K562 (cell line): ENCODE results near the gene RNF181. TPM values are rescaled to one million over a fixed set of nuclear protein-coding genes. Genes with fewer than 3 reads are reported as not detected.

Source experiments
- ATAC-seq: fragments of 200-7000 bp; cut with Tn5 transposase; 3 replicates; pipeline ENCODE4 v1.9.1; 2020; ENCODE audit warnings: moderate library complexity
- BruUV-seq: library from RNA; stranded (reverse); fragments of 400-500 nt; replicated peaks from 2 replicates; lab custom pipeline; 2021; lab: Mats Ljungman, UMichigan
- CTCF ChIA-PET: fragments of 300-600 bp; formaldehyde crosslinking; extraction: SDS; loops from one replicate; lab custom pipeline; 2021; ENCODE audit warnings: low intra/inter-chr PET ratio; lab: Yijun Ruan, JAX
- POLR2A ChIA-PET: fragments of 300-600, 350-650 bp; sonication (Branson Sonifier 250); formaldehyde crosslinking; extraction: SDS; loops from one replicate; lab custom pipeline; 2021; ENCODE audit warnings: antibody characterized with exemption, inconsistent platforms; lab: Yijun Ruan, JAX
- DNase-seq, 4 experiments: peaks; one replicate each; pipeline versions ENCODE4 v3.0.0 to v3.0.0-alpha.2; 2011 to 2018; ENCODE audit warnings: low spot score in 3 of 4, mixed read lengths in 3 of 4; ENCODE audit errors: extremely low read depth in 1 of 4
- FAIRE-seq: peaks from 2 replicates; lab custom pipeline; 2011; peaks lifted over from hg19 to GRCh38; lab: Jason Lieb, UNC
- H2AFZ ChIP-seq: 2 replicates; pipeline ENCODE4 v1.6.0; 2011; ENCODE audit warnings: low read depth, low read length, control low read depth, inconsistent platforms
- H3K27ac ChIP-seq: fragments of 200-600 bp; 3 replicates; pipeline ENCODE4 v1.8.0; 2011; ENCODE audit warnings: low read depth, mild to moderate bottlenecking, control low read depth, inconsistent platforms, low read length, moderate library complexity, mixed read lengths; ENCODE audit errors: extremely low read depth
- H3K27me3 ChIP-seq, 2 experiments: fragments of 300-600 bp in 1 of 2; 2 replicates in 1 of 2; 3 replicates in 1 of 2; pipeline versions ENCODE4 v1.6.0 to v1.8.0; 2011; ENCODE audit warnings: inconsistent platforms in 2 of 2, low read length in 2 of 2, mild to moderate bottlenecking in 1 of 2, mixed read lengths in 1 of 2, moderate library complexity in 1 of 2; ENCODE audit not compliant: control insufficient read depth in 2 of 2, insufficient read depth in 2 of 2
- H3K36me3 ChIP-seq: fragments of 300-600 bp; 3 replicates; pipeline ENCODE4 v1.8.0; 2011; ENCODE audit warnings: mild to moderate bottlenecking, low read length, inconsistent platforms; ENCODE audit not compliant: control insufficient read depth, insufficient read depth
- H3K4me1 ChIP-seq, 2 experiments: fragments of 200-600 bp in 1 of 2; replicated peaks in 1 of 2; 2 replicates in 1 of 2; 3 replicates in 1 of 2; pipeline versions ENCODE4 v1.5.1 to v1.8.0; 2011; ENCODE audit warnings: inconsistent platforms in 2 of 2, low read length in 2 of 2, mild to moderate bottlenecking in 1 of 2, mixed read lengths in 1 of 2, moderate library complexity in 1 of 2; ENCODE audit not compliant: control insufficient read depth in 2 of 2, insufficient read depth in 2 of 2
- H3K4me2 ChIP-seq: 2 replicates; pipeline ENCODE4 v1.6.1; 2011; ENCODE audit warnings: low read length, control low read depth, inconsistent platforms, mixed read lengths; ENCODE audit not compliant: insufficient read depth
- H3K4me3 ChIP-seq: fragments of 200-600 bp; sonication (generic), shearing (Covaris generic); 2 replicates; pipeline ENCODE4 v1.5.1; 2016; ENCODE audit warnings: control low read depth, inconsistent platforms
- H3K79me2 ChIP-seq: fragments of 200-600 bp; 3 replicates; pipeline ENCODE4 v1.8.0; 2011; ENCODE audit warnings: low read length, inconsistent platforms; ENCODE audit not compliant: control insufficient read depth, insufficient read depth
- H3K9ac ChIP-seq, 2 experiments: 2 replicates each; pipeline versions ENCODE4 v1.6.0 to v1.6.1; 2011; ENCODE audit warnings: low read depth in 2 of 2, low read length in 2 of 2, control low read depth in 1 of 2, inconsistent platforms in 1 of 2, mild to moderate bottlenecking in 1 of 2, mixed read lengths in 1 of 2; ENCODE audit not compliant: insufficient read depth in 1 of 2
- H3K9me1 ChIP-seq: one replicate; pipeline ENCODE4 v1.6.0; 2011; ENCODE audit warnings: inconsistent platforms, mild to moderate bottlenecking, low read length, moderate library complexity; ENCODE audit not compliant: control insufficient read depth, insufficient read depth
- H3K9me3 ChIP-seq: replicated peaks from 2 replicates; pipeline ENCODE4 v1.5.1; 2011; ENCODE audit warnings: low read depth, low read length, inconsistent platforms; ENCODE audit not compliant: control insufficient read depth, insufficient read depth
- H4K20me1 ChIP-seq: replicated peaks from 2 replicates; pipeline ENCODE4 v1.6.1; 2011; ENCODE audit warnings: low read length, inconsistent platforms, mixed read lengths; ENCODE audit not compliant: control insufficient read depth, insufficient read depth
- COPS2 ChIP-seq: fragments of 450-650 bp; conservative IDR thresholded peaks from 2 replicates; pipeline ENCODE4 v1.6.1; 2016; ENCODE audit warnings: mild to moderate bottlenecking, moderate library complexity
- ELF1 ChIP-seq: fragments of 200-800 bp; sonication (Bioruptor generic); IDR thresholded peaks from 2 replicates; pipeline ENCODE4 v1.6.1; 2016; ENCODE audit warnings: missing genetic modification characterization, missing compliant biosample characterization
- MCM3 ChIP-seq: fragments of 450-650 bp; IDR thresholded peaks from 2 replicates; pipeline ENCODE4 v1.6.1; 2016
- MEF2D ChIP-seq: conservative IDR thresholded peaks from 2 replicates; pipeline ENCODE4 v1.6.1; 2016; ENCODE audit warnings: low read depth, missing genetic modification characterization, missing compliant biosample characterization
- MTA1 ChIP-seq: fragments of 450-650 bp; IDR thresholded peaks from 2 replicates; pipeline ENCODE4 v1.6.1; 2017; ENCODE audit warnings: borderline replicate concordance
- TCF7 ChIP-seq: sonication (generic); IDR thresholded peaks from 2 replicates; pipeline ENCODE4 v1.6.1; 2016; ENCODE audit warnings: antibody characterized with exemption, borderline replicate concordance
- TEAD4 ChIP-seq, 2 experiments: sonication (generic) in 1 of 2; formaldehyde crosslinking in 1 of 2; IDR thresholded peaks; 2 replicates each; pipeline versions ENCODE4 v1.6.1 to v1.8.0; 2012 to 2022; ENCODE audit warnings: borderline replicate concordance in 1 of 2, inconsistent platforms in 1 of 2, low read length in 1 of 2, mild to moderate bottlenecking in 1 of 2, missing genetic modification reagents in 1 of 2
- ZNF224 ChIP-seq: sonication (generic); formaldehyde crosslinking; IDR thresholded peaks from 2 replicates; pipeline ENCODE4 v1.8.0; 2022; ENCODE audit warnings: mild to moderate bottlenecking, missing genetic modification reagents
- ZNF76 ChIP-seq: fragments of 250-450 bp; sonication (Bioruptor Pico); IDR thresholded peaks from 2 replicates; pipeline ENCODE4 v1.4.0; 2020; ENCODE audit warnings: mild to moderate bottlenecking, moderate library complexity, borderline replicate concordance
- WGBS: fragments of 100-300 bp; shearing (Covaris generic); methylation state at CpG from one replicate; pipeline ENCODE4 v1.1.6; 2016; ENCODE audit warnings: low coverage, mixed read lengths; ENCODE audit not compliant: insufficient coverage; ENCODE audit errors: missing lambda C conversion rate; 5-methylcytosine and 5-hydroxymethylcytosine counted together
- in situ Hi-C: fragments of 300-500 bp; cut with MboI; formaldehyde crosslinking; loops from 4 replicates; pipeline ENCODE4 v1.15.0; 2018; ENCODE audit warnings: inconsistent platforms, mixed read lengths
- intact Hi-C: fragments of 100-400 bp; cut with micrococcal nuclease; formaldehyde crosslinking; loops from 2 replicates; pipeline ENCODE4 v1.14.2; 2022
- polyA plus RNA-seq, 8 experiments: library from polyadenylated mRNA; depleted of rRNA in 4 of 8; stranded (reverse) in 5 of 8; unstranded in 3 of 8; fragments of >200 nt; fragmentation: Nextera tagmentation in 2 of 8; fragmentation: Illumina TruSeq in 1 of 8; extraction: Ambion mirVana in 2 of 8; extraction: Trizol in 1 of 8; gene quantifications; 2 replicates each; pipeline versions ENCODE4 v1.2.1 to v1.2.3, GENCODE V29; 2011 to 2014; ENCODE audit warnings: inconsistent platforms in 1 of 8, missing spikeins in 1 of 8
- total RNA-seq, 7 experiments: library from RNA; depleted of rRNA in 6 of 7; stranded (reverse); fragments of >200 nt in 6 of 7; fragmentation: Illumina TruSeq in 2 of 7; extraction: Trizol in 2 of 7; gene quantifications; 2 replicates each; pipeline versions ENCODE4 v1.2.1 to v1.2.3, GENCODE V29; 2011 to 2021; ENCODE audit warnings: low replicate concordance in 1 of 7
- TF ChIP-seq, protein P1 (sequence below): fragments of 450-650 bp; formaldehyde crosslinking; IDR thresholded peaks from 2 replicates; pipeline ENCODE4 v1.4.0; 2020; ENCODE audit warnings: mild to moderate bottlenecking, mixed read lengths
- TF ChIP-seq, protein P2 (sequence below): fragments of 250-450 bp; sonication (Bioruptor Pico); IDR thresholded peaks from 2 replicates; pipeline ENCODE4 v1.6.1; 2021; ENCODE audit warnings: mild to moderate bottlenecking
- TF ChIP-seq, protein P3 (sequence below), 3 experiments: fragments of 200-800 bp in 1 of 3; sonication (Bioruptor generic) in 1 of 3; sonication (generic) in 1 of 3; formaldehyde crosslinking in 1 of 3; IDR thresholded peaks; 2 replicates each; pipeline versions ENCODE4 v1.6.1 to v1.8.0; 2016 to 2022; ENCODE audit warnings: mild to moderate bottlenecking in 2 of 3, missing compliant biosample characterization in 2 of 3, missing genetic modification characterization in 2 of 3, missing genetic modification reagents in 1 of 3
- TF ChIP-seq, protein P4 (sequence below): fragments of 200-800 bp; sonication (Bioruptor generic); IDR thresholded peaks from 2 replicates; pipeline ENCODE4 v1.6.1; 2016; ENCODE audit warnings: missing genetic modification characterization, missing compliant biosample characterization

Gene RNF181
- total and polyA plus RNA-seq, 9 of the 15 experiments (the other 6 are each of a cell fraction or from before 2014, with no cell fraction given), result 139 to 492 (median 253) TPM

DNA sequence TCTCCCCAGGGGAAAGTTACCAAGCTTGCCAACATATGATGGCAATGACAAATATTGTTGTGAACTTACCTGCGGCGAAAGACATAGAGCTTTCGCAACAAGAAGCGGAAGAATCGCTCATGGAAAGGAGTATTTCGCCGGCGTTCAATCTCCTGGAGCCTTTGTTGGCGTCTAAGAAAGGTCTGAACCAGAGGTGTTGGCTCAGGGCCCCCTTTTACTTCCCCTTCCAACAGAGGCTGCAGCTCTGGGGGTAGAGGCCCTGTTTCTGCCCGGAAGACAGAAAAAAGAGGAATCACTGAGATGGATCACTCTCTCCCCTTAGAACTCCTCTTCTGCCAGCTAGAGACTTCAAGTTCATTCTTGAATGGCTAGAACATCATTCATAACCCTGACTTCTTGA lies 45.1 kb upstream of the RNF181 start:
- Histone ChIP-seq H3K4me3 (no peak overlapping the region), H3K27ac (no peak overlapping the region), H3K27me3 (no peaks in the 10 kb centered on the region), H3K36me3 (peaks cover 69% of the 10 kb centered on the region), H3K79me2 (no peaks in the 10 kb centered on the region), H3K9me1 (no peaks in the 10 kb centered on the region), H3K4me2 (no peak overlapping the region), H3K4me1 (no peaks in the 10 kb centered on the region; a peak in 1 of 5 replicates), H4K20me1 (peaks cover 6% of the 10 kb centered on the region), H3K9ac (no peak overlapping the region), H3K9me3 (no peaks in the 10 kb centered on the region), H2AFZ (no peak overlapping the region)
- no TSS peak for BruUV-seq
- POLR2A ChIA-PET, result interaction anchor here (0.8 to 24.3 kb wide), 10 partner anchors 5 to 196 kb away, joined by 3 to 1576 read pairs (median 7); partner anchors contain the start of genes C2orf68, CAPG, ELMOD3 and GGCX
- no peak for FAIRE-seq
- intact Hi-C loops, result loop anchor here (5.0 kb wide), 1 partner anchor 223 kb away; the partner anchor contains the start of gene TGOLN2
- no peak for DNase-seq
- CTCF ChIA-PET, result interaction anchor here (2.7 to 4.5 kb wide), 2 partner anchors 129 to 159 kb away, joined by 32 to 63 read pairs; no protein-coding TSS in a partner anchor
- in situ Hi-C loops, result no loop called here
- no peak for ATAC-seq
- WGBS, result 96% methylated on average over 10 of the region's 10 CpGs
- TF ChIP-seq COPS2 (no peak), MEF2D (tag) (no peak), ZNF76 (CRISPR knock-in tag) (no peak), ELF1 (tag) (no peak), TCF7 (no peak), MCM3 (no peak), ZNF224 (CRISPR knock-in tag) (no peak), MTA1 (no peak), TEAD4 (IDR thresholded peaks at IDR 0.05; ENCODE audit: low read length) (no peak), TEAD4 (CRISPR knock-in tag; IDR thresholded peaks at IDR 0.05; ENCODE audit: borderline replicate concordance) (no peak)
- TF ChIP-seq, protein P1, sequence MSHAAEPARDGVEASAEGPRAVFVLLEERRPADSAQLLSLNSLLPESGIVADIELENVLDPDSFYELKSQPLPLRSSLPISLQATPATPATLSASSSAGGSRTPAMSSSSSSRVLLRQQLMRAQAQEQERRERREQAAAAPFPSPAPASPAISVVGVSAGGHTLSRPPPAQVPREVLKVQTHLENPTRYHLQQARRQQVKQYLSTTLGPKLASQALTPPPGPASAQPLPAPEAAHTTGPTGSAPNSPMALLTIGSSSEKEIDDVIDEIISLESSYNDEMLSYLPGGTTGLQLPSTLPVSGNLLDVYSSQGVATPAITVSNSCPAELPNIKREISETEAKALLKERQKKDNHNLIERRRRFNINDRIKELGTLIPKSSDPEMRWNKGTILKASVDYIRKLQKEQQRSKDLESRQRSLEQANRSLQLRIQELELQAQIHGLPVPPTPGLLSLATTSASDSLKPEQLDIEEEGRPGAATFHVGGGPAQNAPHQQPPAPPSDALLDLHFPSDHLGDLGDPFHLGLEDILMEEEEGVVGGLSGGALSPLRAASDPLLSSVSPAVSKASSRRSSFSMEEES (CRISPR knock-in tag), result no peak
- TF ChIP-seq, protein P2, sequence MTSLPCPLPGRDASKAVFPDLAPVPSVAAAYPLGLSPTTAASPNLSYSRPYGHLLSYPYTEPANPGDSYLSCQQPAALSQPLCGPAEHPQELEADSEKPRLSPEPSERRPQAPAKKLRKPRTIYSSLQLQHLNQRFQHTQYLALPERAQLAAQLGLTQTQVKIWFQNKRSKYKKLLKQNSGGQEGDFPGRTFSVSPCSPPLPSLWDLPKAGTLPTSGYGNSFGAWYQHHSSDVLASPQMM (CRISPR knock-in tag), result no peak
- TF ChIP-seq, protein P3, sequence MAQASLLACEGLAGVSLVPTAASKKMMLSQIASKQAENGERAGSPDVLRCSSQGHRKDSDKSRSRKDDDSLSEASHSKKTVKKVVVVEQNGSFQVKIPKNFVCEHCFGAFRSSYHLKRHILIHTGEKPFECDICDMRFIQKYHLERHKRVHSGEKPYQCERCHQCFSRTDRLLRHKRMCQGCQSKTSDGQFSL (CRISPR knock-in tag; IDR thresholded peaks at IDR 0.05), result no peak
- TF ChIP-seq, protein P3 (tag; IDR thresholded peaks at IDR 0.05), result no peak
- TF ChIP-seq, protein P4, sequence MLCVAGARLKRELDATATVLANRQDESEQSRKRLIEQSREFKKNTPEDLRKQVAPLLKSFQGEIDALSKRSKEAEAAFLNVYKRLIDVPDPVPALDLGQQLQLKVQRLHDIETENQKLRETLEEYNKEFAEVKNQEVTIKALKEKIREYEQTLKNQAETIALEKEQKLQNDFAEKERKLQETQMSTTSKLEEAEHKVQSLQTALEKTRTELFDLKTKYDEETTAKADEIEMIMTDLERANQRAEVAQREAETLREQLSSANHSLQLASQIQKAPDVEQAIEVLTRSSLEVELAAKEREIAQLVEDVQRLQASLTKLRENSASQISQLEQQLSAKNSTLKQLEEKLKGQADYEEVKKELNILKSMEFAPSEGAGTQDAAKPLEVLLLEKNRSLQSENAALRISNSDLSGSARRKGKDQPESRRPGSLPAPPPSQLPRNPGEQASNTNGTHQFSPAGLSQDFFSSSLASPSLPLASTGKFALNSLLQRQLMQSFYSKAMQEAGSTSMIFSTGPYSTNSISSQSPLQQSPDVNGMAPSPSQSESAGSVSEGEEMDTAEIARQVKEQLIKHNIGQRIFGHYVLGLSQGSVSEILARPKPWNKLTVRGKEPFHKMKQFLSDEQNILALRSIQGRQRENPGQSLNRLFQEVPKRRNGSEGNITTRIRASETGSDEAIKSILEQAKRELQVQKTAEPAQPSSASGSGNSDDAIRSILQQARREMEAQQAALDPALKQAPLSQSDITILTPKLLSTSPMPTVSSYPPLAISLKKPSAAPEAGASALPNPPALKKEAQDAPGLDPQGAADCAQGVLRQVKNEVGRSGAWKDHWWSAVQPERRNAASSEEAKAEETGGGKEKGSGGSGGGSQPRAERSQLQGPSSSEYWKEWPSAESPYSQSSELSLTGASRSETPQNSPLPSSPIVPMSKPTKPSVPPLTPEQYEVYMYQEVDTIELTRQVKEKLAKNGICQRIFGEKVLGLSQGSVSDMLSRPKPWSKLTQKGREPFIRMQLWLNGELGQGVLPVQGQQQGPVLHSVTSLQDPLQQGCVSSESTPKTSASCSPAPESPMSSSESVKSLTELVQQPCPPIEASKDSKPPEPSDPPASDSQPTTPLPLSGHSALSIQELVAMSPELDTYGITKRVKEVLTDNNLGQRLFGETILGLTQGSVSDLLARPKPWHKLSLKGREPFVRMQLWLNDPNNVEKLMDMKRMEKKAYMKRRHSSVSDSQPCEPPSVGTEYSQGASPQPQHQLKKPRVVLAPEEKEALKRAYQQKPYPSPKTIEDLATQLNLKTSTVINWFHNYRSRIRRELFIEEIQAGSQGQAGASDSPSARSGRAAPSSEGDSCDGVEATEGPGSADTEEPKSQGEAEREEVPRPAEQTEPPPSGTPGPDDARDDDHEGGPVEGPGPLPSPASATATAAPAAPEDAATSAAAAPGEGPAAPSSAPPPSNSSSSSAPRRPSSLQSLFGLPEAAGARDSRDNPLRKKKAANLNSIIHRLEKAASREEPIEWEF (CRISPR knock-in tag), result no peak
